H7 (cell line): Measurements from ENCODE around the gene LRIG1. TPM values are rescaled to one million over a fixed set of nuclear protein-coding genes. Genes with fewer than 3 reads are reported as not detected.
A peak's percentile ranks its signal among the peaks of the same experiment; 100 is the strongest.

Experiments used
- DNase-seq: peaks from one replicate; pipeline ENCODE4 v3.0.0; 2012
- H3K27me3 ChIP-seq: 2 replicates; pipeline ENCODE4 v1.6.0; 2011; ENCODE audit warnings: mild to moderate bottlenecking, low read length; ENCODE audit not compliant: control insufficient read depth, insufficient read depth
- H3K36me3 ChIP-seq: replicated peaks from 2 replicates; pipeline ENCODE4 v1.5.1; 2011; ENCODE audit warnings: low read length; ENCODE audit not compliant: control insufficient read depth, insufficient read depth
- H3K4me3 ChIP-seq: 2 replicates; pipeline ENCODE4 v1.5.1; 2011; ENCODE audit warnings: low read depth, mild to moderate bottlenecking, control low read depth, low read length, moderate library complexity; ENCODE audit not compliant: insufficient read depth
- total RNA-seq: library from RNA; depleted of rRNA; stranded (reverse); fragments of >200 nt; shearing (Covaris generic); gene quantifications from 2 replicates; pipeline ENCODE4 v1.2.3, GENCODE V29; 2014

LRIG1 gene
- total RNA-seq, 1 experiment from 2014 or later: 69.7 TPM

- H3K36me3 ChIP-seq: no peaks in the 10 kb centered on the region
- H3K4me3 ChIP-seq: peak overlapping the region; percentile 95; the same call in 1 of the 2 replicates
- H3K27me3 ChIP-seq: no peaks in the 10 kb centered on the region; the same call in 1 of the 2 replicates
- no peak for DNase-seq
Measured at GRCh38 chr3:66497985-66498671, 2.7 kb downstream of the LRIG1 start.

- Histone ChIP-seq H3K4me3 (no peak overlapping the region), H3K27me3 (no peaks in the 10 kb centered on the region; the same call in 1 of the 2 replicates), H3K36me3 (no peaks in the 10 kb centered on the region; the same call in 1 of the 2 replicates)
Measured at GRCh38 chr3:66497288-66497984, 3.4 kb downstream of the LRIG1 start.

GRCh38 chr3:66496746-66497145 is 4.1 kb downstream of the LRIG1 start:
- Histone ChIP-seq H3K36me3 (no peaks in the 10 kb centered on the region; the same call in 1 of the 2 replicates), H3K27me3 (no peaks in the 10 kb centered on the region; the same call in 1 of the 2 replicates), H3K4me3 (no peak overlapping the region)
- no peak for DNase-seq

More at GRCh38 chr3:66497288-66497984, 3.4 kb downstream of the LRIG1 start:
- no peak for DNase-seq

- H3K4me3 ChIP-seq: no peak overlapping the region
- no peaks in the 10 kb centered on the region; the same call in 1 of the 2 replicates for H3K36me3 ChIP-seq
- no peaks in the 10 kb centered on the region; the same call in 1 of the 2 replicates for H3K27me3 ChIP-seq
- no peak for DNase-seq
Measured at GRCh38 chr3:66496301-66496700, 4.5 kb downstream of the LRIG1 start.

GRCh38 chr3:66495668-66496045 is 5.2 kb downstream of the LRIG1 start:
- Histone ChIP-seq H3K4me3 (no peak overlapping the region), H3K36me3 (no peaks in the 10 kb centered on the region; the same call in 1 of the 2 replicates), H3K27me3 (no peaks in the 10 kb centered on the region; the same call in 1 of the 2 replicates)
- peak; percentile 56 for DNase-seq

- H3K4me3 ChIP-seq: no peak overlapping the region
- H3K36me3 ChIP-seq: no peaks in the 10 kb centered on the region; the same call in 1 of the 2 replicates
- no peaks in the 10 kb centered on the region; the same call in 1 of the 2 replicates for H3K27me3 ChIP-seq
- DNase-seq: no peak
Measured at GRCh38 chr3:66494959-66495667, 5.7 kb downstream of the LRIG1 start.

- Histone ChIP-seq H3K36me3 (no peaks in the 10 kb centered on the region; the same call in 1 of the 2 replicates), H3K27me3 (no peaks in the 10 kb centered on the region), H3K4me3 (no peak overlapping the region)
- no peak for DNase-seq
Measured at GRCh38 chr3:66493458-66494099, 7.2 kb downstream of the LRIG1 start.

GRCh38 chr3:66492672-66493071 is 8.2 kb downstream of the LRIG1 start:
- no peak overlapping the region for H3K4me3 ChIP-seq
- DNase-seq: no peak
- no peaks in the 10 kb centered on the region for H3K27me3 ChIP-seq
- H3K36me3 ChIP-seq: no peaks in the 10 kb centered on the region; the same call in 1 of the 2 replicates

GRCh38 chr3:66492071-66492470 is 8.8 kb downstream of the LRIG1 start:
- Histone ChIP-seq H3K27me3 (no peaks in the 10 kb centered on the region), H3K4me3 (no peak overlapping the region), H3K36me3 (no peaks in the 10 kb centered on the region; the same call in 1 of the 2 replicates)
- no peak for DNase-seq

GRCh38 chr3:66490984-66491383 is 9.8 kb downstream of the LRIG1 start:
- H3K36me3 ChIP-seq: no peaks in the 10 kb centered on the region; the same call in 1 of the 2 replicates
- DNase-seq: no peak
- H3K4me3 ChIP-seq: no peak overlapping the region
- no peaks in the 10 kb centered on the region for H3K27me3 ChIP-seq

- DNase-seq: no peak
- no peaks in the 10 kb centered on the region; the same call in 1 of the 2 replicates for H3K36me3 ChIP-seq
- H3K27me3 ChIP-seq: no peaks in the 10 kb centered on the region
- no peak overlapping the region for H3K4me3 ChIP-seq
Measured at GRCh38 chr3:66490214-66490613, 10.6 kb downstream of the LRIG1 start.

- H3K4me3 ChIP-seq: no peak overlapping the region
- DNase-seq: no peak
- H3K36me3 ChIP-seq: no peaks in the 10 kb centered on the region; the same call in 1 of the 2 replicates
- H3K27me3 ChIP-seq: no peaks in the 10 kb centered on the region
Measured at GRCh38 chr3:66489581-66489980, 11.2 kb downstream of the LRIG1 start.

GRCh38 chr3:66489115-66489514 is 11.7 kb downstream of the LRIG1 start:
- H3K27me3 ChIP-seq: no peaks in the 10 kb centered on the region
- no peak for DNase-seq
- no peaks in the 10 kb centered on the region; the same call in 1 of the 2 replicates for H3K36me3 ChIP-seq
- H3K4me3 ChIP-seq: no peak overlapping the region

GRCh38 chr3:66488492-66488891 is 12.3 kb downstream of the LRIG1 start:
- no peaks in the 10 kb centered on the region for H3K27me3 ChIP-seq
- no peak for DNase-seq
- no peak overlapping the region for H3K4me3 ChIP-seq
- H3K36me3 ChIP-seq: no peaks in the 10 kb centered on the region; the same call in 1 of the 2 replicates
